Fibroblast of skin of back (primary cell): ENCODE data around the gene GSTM5. TPM values are rescaled to one million over a fixed set of nuclear protein-coding genes. Genes with fewer than 3 reads are reported as not detected.
A peak's percentile ranks its signal among the peaks of the same experiment; 100 is the strongest.
"Not testable (repeated sequence)": the region's sequence is repeated elsewhere in the genome, so short reads cannot be mapped to it uniquely, and the experiment has no call there.

Experiments used
- DNase-seq: peaks from one replicate; pipeline ENCODE4 v3.0.0-alpha.2; 2013
- polyA plus RNA-seq, 2 experiments: library from polyadenylated mRNA; unstranded; fragments of 120-200 nt; gene quantifications; one replicate each; pipeline ENCODE4 v1.2.1, GENCODE V29; 2013; ENCODE audit not compliant: insufficient read length in 2 of 2

The GSTM5 gene
- 0.41 TPM for polyA plus RNA-seq (2013, experiment 1 of 2; ENCODE audit: insufficient read length)
- 0.24 TPM for polyA plus RNA-seq (2013, experiment 2 of 2; ENCODE audit: insufficient read length)

- DNase-seq = not testable (repeated sequence)
Measured at GRCh38 chr1:109711593-109712320, at the start of gene GSTM5. Gene GSTM5, plus strand, starts transcription at chr1:109712251. Its CDS starts 62 bp downstream, at chr1:109712313.

DNA sequence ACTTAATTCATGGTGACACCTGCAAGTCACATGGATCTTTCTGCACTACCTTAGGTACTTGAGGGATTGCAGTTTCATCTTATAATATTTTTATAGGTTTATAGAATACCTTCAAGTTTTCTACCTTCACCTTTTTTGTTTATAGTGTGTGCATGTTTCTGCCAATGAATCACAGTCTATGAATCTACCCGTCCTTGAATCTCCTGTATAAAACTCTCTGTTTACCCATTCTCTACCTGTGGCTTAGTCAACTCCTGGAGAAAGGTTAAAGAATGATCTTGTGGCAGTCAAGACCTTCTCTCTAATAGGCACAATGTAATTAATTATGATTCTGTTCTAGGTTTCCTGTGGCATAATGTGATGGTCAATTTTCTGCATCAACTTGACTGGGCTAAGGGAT lies 47.4 kb upstream of the GSTM5 start:
- no peak for DNase-seq

- DNase-seq = peak; percentile 84
Measured at GRCh38 chr1:109667452-109668122, 44.5 kb upstream of the GSTM5 start, which contains the start of gene GSTM2. Gene GSTM2, plus strand, starts transcription at chr1:109668057. Its CDS starts 59 bp downstream, at chr1:109668116.

GRCh38 chr1:109668123-109668775 lies 43.8 kb upstream of the GSTM5 start:
- DNase-seq = no peak

- DNase-seq = no peak
Measured at GRCh38 chr1:109669246-109669948, 42.7 kb upstream of the GSTM5 start.

GRCh38 chr1:109669949-109670302 lies 42.1 kb upstream of the GSTM5 start:
- DNase-seq = not testable (repeated sequence)

DNA sequence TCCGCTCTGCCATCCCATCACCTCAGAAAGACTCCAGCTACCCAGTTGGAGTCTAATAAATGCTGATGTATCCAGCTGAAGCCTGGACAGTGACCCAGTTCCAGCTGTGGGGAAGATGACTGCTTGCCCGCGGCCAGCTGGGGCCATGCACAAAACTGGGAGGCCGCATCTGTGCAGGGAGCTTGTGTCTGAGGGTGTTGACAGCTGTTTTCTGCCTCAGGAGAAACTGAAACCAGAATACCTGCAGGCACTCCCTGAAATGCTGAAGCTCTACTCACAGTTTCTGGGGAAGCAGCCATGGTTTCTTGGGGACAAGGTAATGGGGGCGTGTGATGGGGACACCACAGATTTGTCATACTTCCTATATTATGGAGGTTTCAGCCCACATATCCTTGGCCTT lies 41.0 kb upstream of the GSTM5 start:
- no peak for DNase-seq

DNA sequence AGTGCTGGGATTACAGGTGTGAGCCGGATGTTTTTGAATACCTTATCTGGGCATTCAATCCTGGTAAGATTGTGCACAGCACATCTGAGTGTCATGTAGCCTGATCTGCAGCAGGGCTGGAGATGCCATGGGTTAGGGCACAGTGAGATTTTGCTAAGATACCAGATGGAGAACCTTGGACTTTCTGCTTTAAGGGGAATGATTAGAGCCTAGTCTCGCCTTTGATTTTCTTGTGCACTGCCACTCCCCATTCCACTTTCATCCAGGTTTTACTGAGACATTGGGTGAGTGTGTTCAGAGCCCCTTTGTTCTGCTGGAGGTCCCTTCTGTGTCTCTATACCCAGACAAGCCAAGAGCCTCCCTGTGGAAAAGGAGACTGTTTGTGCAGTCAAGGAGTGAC lies 38.2 kb upstream of the GSTM5 start:
- not testable (repeated sequence) for DNase-seq

GRCh38 chr1:109676683-109677381 lies 35.2 kb upstream of the GSTM5 start:
- DNase-seq = not testable (repeated sequence)

DNA sequence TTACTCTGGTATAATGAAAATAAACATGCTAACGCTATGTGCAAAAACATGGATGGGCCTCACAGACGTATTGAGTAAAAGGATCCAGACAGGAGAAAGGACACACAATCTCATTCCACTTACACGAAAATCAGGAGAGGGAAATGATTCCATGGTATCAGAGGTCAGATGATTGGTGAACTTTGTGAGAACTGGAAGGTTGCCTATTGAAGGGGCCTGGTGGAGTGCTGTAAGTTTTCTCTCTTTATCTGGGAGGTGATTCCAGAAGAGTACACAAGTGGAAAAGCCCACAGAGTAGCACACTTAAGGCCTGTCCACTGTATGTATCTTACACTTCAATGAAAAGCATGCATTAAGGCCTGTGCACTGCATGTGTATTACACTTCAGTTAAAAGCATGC lies 34.6 kb upstream of the GSTM5 start:
- DNase-seq = no peak

DNA sequence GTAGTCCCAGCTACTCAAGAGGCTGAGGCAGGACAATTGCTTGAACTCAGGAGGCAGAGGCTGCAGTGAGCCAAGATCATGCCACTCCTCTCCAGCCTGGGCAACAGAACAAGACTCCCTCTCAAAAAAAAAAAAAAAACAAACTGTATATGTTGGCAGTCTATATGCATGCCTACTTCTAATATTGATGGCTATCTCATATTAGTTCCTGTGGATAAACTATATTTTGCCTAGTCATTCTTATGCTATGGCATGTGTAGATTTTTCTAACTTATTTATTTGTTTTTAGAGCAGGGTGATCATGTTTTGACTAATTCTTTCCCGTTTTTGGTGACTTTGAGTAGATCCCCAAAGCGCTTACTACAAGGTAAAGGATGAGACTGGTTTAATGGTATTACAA lies 33.4 kb upstream of the GSTM5 start:
- DNase-seq = not testable (repeated sequence)

DNA sequence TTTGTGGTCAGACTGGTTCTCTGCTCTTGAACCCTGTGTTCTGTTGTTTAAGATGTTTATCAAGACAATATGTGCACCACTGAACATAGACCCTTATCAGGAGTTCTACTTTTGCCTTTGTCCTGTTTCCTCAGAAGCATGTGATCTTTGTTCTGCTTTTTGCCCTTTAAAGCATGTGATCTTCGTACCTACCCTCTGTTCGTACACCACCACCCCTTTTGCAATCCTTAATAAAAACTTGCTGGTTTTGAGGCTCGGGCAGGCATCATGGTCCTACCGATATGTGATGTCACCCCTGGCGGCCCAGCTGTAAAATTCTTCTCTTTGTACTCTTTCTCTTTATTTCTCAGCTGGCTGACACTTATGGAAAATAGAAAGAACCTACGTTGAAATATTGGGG lies 27.3 kb upstream of the GSTM5 start:
- DNase-seq = not testable (repeated sequence)

GRCh38 chr1:109685399-109685798 lies 26.7 kb upstream of the GSTM5 start:
- not testable (repeated sequence) for DNase-seq

GRCh38 chr1:109685890-109686289 lies 26.2 kb upstream of the GSTM5 start:
- not testable (repeated sequence) for DNase-seq

DNA sequence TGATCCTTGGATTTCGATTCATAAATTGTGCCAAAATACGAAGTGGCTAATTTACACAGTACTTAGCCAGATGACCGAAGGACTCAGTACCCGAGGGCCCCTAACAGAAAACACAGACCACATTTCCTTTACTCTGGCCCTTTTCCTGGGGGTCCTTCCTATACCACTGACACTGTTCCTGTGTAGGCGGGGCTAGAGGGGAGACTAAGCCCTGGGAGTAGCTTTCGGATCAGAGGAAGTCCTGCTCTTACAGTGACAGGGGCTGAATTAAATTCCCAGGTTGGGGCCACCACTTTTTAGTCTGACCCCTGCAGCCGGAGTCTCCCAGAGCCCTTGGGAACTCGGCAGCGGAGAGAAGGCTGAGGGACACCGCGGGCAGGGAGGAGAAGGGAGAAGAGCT lies 24.9 kb upstream of the GSTM5 start:
- not testable (repeated sequence) for DNase-seq

DNA sequence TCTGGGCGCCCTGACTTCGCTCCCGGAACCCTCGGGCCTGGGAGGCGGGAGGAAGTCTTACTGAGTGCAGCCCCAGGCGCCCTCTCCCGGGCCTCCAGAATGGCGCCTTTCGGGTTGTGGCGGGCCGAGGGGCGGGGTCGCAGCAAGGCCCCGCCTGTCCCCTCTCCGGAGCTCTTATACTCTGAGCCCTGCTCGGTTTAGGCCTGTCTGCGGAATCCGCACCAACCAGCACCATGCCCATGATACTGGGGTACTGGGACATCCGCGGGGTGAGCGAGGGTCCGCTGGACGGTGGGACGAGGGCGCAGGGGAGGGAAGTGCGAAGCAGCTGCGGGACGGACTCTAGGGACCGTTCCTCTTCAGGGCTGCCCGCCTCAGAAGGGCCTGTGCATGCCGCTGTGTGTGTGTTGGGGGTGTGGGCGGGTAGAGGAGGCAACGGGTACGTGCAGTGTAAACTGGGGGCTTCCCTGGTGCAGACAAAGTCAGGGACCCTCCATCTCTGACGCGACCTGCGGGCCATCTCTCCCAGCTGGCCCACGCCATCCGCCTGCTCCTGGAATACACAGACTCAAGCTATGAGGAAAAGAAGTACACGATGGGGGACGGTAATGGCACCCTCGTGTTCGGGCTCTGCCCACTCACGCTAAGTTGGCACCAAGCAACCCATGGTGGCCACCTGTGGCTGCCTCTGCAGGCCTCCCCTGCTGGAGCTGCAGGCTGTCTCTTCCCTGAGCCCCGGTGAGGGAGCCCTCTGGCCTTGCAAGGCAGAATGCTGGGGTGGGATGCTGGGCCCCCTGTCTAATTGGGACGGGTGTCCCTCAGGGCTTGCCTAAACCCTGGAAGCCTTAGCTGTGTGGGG lies 24.2 kb upstream of the GSTM5 start, which contains the start of gene GSTM1:
TSS of gene GSTM1 (plus strand) at position 177 of the 859 bp plus-strand sequence. CDS start at position 234, 57 bp downstream.
- peak; percentile 80 for DNase-seq

DNA sequence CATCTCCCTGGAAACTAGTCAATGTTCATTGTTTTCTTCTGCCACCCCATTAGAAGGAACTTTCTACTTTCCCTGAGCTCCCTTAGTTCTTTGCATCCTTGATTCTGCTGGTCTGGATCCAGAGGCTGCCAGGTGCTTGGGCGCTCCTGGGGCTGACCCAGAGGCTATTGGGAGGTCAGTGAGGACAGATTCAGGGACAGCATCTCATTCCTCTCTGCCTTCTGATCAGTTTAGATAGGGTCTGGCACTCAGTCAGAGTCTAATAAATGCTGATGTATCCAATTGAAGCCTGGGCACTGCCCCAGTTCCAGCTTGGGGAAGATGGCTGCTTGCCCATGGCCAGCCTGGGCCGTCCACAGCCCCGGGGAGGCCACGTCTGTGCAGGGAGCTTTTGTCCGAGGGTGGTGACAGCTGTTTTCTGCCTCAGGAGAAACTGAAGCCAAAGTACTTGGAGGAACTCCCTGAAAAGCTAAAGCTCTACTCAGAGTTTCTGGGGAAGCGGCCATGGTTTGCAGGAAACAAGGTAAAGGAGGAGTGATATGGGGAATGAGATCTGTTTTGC lies 22.1 kb upstream of the GSTM5 start:
- DNase-seq = no peak

DNA sequence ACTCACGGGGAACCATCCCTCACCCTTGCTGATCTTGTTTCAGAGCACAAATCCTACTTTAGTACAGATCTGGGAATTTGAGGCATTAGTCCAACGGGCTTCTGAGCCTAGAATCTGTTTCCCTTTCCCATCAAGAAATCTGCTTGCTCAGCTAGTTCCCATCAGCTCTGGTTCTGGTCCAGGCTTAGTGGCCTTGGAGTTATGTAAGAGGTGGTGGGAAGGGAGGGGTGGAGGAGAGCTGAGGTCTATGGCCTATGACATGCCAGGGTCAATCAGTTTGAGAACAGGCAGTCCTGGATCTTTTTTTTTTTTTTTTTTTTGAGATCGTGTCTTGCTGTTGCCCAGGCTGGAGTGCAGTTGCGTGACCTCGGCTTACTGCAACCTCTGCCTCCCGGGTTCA lies 20.3 kb upstream of the GSTM5 start:
- DNase-seq = no peak

- DNase-seq = not testable (repeated sequence)
Measured at GRCh38 chr1:109694400-109694799, 17.7 kb upstream of the GSTM5 start.

DNA sequence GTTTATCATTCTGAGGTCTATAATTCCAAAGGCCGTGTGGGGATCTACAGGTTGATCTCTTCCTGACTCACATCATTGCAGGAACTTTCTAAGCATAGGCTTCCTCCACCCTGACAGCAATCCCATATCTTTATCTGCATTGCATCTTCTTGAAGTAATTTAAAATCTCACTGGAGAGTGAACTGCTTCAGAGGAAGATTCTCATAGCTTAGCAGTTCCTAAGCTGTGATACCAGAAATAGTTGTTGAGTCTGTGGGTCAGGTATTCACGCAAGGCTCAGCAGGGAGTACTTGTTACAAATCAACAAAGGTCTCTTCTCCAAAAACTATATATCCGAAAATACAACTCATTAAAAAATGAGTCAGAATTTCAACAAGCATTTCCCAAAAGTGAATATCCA lies 16.9 kb upstream of the GSTM5 start:
- not testable (repeated sequence) for DNase-seq

GRCh38 chr1:109697066-109697465 lies 15.0 kb upstream of the GSTM5 start:
- no peak for DNase-seq
